Fibroblast of skin of back (primary cell): ENCODE data around the gene MAD1L1.

Source experiments
- DNase-seq: peaks from one replicate; pipeline ENCODE4 v3.0.0-alpha.2; 2013

MAD1L1 gene

GRCh38 chr7:2241580-2242540 is 9.1 kb upstream of the MAD1L1 start, which contains the start of the genes MRM2 and NUDT1:
MRM2 (minus strand) TSS chr7:2242205; CDS start chr7:2242169, 36 bp downstream.
NUDT1 (plus strand) TSS chr7:2242226; CDS start chr7:2244575, 2,349 bp downstream.
- DNase-seq: peak; percentile 74

- DNase-seq: no peak
Measured at GRCh38 chr7:2239242-2239641, 6.5 kb upstream of the MAD1L1 start.

GRCh38 chr7:2237109-2237602 is 4.4 kb upstream of the MAD1L1 start:
- no peak for DNase-seq

- peak; percentile 23 for DNase-seq
Measured at GRCh38 chr7:2233926-2234325, 1.2 kb upstream of the MAD1L1 start.

- DNase-seq: peak; percentile 7
Measured at GRCh38 chr7:2231992-2232765, 566 bp downstream of the MAD1L1 start.

GRCh38 chr7:2230882-2231281 is 1.9 kb downstream of the MAD1L1 start:
- DNase-seq: no peak

GRCh38 chr7:2230226-2230625 is 2.5 kb downstream of the MAD1L1 start:
- no peak for DNase-seq

GRCh38 chr7:2229467-2229866 is 3.3 kb downstream of the MAD1L1 start:
- no peak for DNase-seq

- no peak for DNase-seq
Measured at GRCh38 chr7:2228921-2229320, 3.8 kb downstream of the MAD1L1 start.

GRCh38 chr7:2227699-2228098 is 5.0 kb downstream of the MAD1L1 start:
- DNase-seq: no peak

GRCh38 chr7:2225830-2226229 is 6.9 kb downstream of the MAD1L1 start:
- no peak for DNase-seq

- DNase-seq: no peak
Measured at GRCh38 chr7:2225336-2225735, 7.4 kb downstream of the MAD1L1 start.

GRCh38 chr7:2224934-2225333 is 7.8 kb downstream of the MAD1L1 start:
- DNase-seq: no peak

GRCh38 chr7:2224491-2224928 is 8.2 kb downstream of the MAD1L1 start:
- DNase-seq: no peak

- DNase-seq: no peak
Measured at GRCh38 chr7:2223321-2223720, 9.4 kb downstream of the MAD1L1 start.

- DNase-seq: no peak
Measured at GRCh38 chr7:2222516-2222915, 10.2 kb downstream of the MAD1L1 start.

- no peak for DNase-seq
Measured at GRCh38 chr7:2220954-2221353, 11.8 kb downstream of the MAD1L1 start.

GRCh38 chr7:2220506-2220905 is 12.2 kb downstream of the MAD1L1 start:
- DNase-seq: no peak

GRCh38 chr7:2220030-2220429 is 12.7 kb downstream of the MAD1L1 start:
- no peak for DNase-seq

GRCh38 chr7:2219606-2220005 is 13.1 kb downstream of the MAD1L1 start:
- no peak for DNase-seq

- DNase-seq: no peak
Measured at GRCh38 chr7:2219136-2219535, 13.6 kb downstream of the MAD1L1 start.

GRCh38 chr7:2218444-2218785 is 14.3 kb downstream of the MAD1L1 start:
- DNase-seq: no peak

GRCh38 chr7:2217716-2218443 is 14.9 kb downstream of the MAD1L1 start:
- no peak for DNase-seq
